GM18870 (cell line): ENCODE measurements around the gene KIRREL3.
A peak's percentile ranks its signal among the peaks of the same experiment; 100 is the strongest.

ENCODE experiments used
- ATAC-seq: cut with Tn5 transposase; IDR thresholded peaks from one replicate; pipeline ENCODE4 v1.9.1; 2021; ENCODE audit warnings: moderate library complexity; ENCODE audit not compliant: unreplicated experiment

The KIRREL3 gene

DNA sequence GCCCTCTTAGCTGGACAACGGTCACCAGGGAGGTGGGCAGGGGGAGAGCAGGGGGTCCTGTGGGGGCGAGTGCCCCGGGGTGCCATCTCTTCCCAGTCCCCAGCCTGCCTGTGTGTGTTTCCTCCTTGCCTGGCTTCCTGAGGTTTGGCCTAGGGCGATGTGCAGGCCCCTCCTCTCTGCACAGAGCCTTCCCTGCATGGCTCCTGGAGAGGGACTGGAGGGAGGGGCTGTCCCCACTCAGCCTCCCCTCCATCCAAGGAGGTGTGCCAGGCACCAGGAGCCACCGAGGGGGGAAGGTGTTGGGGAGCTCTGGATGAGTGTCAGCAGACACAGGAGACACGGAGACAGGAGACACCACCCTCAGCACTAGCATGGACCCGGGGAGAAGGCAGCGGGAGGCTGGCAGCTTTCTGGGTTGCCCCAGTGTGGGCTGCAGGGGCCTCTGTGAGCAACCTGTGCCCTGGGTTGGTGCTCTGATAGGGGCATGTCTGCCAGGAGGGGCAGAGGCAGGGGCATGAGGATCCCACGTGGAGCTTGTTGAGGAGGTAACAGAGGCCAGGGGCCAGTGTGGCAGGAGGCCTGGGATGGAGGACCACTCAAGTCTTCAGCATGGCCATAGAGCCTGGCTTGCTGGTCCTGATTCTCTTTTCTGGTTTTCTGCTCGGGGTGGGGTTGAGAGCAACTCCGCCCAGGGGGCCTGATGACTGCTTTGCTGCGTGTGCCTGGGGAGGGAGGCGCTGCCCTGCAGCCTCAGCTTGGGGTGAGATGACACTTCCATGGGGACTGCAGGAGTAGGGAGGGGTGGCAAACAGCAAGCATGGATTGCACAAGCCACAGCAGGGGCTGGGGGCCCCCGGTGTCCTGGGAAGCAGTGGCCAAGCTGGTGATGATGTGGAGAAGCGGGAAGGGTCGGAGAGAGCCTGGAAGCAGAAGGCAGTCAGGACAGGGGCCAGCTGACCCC lies 566.3 kb downstream of the KIRREL3 start:
- no peak for ATAC-seq

DNA sequence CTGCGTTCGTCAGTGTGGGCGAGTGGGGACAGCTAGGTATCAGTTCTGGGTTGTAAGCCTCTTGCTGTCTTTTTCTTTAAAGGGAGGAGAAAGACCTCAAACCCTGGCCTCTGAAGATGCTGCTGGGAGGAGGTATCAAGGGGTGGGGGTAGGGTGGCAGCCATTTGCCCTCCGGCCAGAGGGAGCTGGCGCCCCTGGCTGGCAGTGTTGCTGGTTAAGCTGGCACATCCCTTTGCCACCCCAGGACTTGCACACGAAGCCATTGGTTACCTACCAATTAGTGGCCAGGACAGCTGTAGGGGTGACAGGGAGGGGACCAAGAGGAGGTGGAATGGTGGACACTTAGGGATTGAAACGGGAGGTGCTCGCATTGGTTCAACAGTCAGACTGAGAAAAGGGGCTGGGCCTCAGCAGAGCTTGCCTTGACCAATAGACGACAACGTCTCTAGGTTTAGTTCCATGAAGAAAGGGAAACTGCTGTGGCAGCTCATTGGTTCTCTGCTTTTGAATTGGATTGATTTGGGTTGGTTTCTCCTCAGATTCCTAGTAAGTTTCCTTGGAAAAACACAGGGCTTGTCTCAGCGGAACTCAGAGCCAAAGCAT lies 567.2 kb downstream of the KIRREL3 start:
- no peak for ATAC-seq

DNA sequence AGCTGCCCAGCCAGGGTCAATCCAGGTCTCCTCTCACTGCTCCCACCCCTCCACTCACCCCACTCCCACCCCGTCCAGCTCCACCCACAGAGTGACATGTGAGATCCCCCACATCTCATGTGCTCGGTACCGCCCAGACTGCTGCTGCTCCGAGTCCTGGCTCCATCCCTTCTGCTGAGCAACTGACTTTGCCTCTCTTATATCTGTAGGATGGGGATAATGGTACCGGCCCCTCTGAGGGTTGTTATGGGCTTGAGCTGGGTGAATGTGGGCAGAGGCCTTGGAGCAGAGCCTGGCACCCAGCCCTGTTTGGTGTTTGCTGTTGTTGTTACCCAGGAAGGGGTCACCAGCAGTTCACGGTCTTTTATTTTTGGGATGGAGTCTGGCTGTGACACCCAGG lies 568.0 kb downstream of the KIRREL3 start:
- no peak for ATAC-seq

DNA sequence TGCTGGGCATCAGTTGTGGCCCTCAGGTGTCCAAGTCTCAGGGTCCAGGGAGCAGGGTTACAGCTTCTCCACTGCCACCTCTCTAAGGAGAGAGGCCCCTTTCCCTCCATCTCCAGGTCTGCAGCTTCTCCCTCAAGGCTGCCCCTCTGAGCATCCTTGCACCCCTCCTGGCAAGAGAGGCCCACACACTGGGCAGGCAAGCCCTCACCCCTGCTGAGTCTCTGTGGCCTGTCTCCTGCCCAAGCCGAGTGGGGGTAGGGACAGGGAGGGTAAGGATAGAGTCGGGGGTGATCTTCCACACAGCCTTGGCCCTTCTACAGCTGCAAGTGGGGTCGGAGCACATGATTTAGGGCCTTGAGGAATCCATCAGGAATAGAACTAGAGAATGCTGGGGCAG lies 568.5 kb downstream of the KIRREL3 start:
- ATAC-seq: no peak

DNA sequence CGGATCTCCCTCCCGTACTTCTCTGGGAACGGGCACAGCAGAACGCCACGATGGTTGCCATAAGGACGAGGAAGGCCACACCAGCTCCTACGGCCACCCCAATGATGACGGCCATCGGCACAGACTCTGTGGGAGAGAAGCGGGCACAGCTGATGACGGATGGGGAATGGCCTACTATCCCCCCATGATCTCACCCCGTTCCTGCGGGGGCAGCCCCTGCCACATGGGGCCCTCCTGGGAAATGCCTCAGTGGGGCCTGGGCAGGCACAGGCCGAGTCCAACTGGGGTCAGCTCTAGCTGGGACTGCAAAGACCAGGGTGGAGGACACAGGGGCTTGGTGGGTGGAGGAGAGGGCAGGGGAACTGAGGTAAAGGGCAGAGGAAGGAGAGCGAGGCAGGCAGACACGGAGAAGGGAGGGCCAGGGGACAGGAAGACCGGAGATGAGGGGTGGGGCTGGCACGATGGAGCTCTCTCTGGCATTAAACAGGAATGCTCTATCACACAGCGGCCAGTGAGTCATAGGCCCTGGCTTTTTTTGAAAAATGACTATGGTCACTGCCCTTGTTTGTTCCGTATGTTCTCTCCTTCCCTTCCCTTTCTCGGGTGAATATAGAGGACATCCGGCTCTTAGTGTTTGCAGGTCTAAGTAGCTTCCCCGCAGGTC lies 569.0 kb downstream of the KIRREL3 start:
- no peak for ATAC-seq

DNA sequence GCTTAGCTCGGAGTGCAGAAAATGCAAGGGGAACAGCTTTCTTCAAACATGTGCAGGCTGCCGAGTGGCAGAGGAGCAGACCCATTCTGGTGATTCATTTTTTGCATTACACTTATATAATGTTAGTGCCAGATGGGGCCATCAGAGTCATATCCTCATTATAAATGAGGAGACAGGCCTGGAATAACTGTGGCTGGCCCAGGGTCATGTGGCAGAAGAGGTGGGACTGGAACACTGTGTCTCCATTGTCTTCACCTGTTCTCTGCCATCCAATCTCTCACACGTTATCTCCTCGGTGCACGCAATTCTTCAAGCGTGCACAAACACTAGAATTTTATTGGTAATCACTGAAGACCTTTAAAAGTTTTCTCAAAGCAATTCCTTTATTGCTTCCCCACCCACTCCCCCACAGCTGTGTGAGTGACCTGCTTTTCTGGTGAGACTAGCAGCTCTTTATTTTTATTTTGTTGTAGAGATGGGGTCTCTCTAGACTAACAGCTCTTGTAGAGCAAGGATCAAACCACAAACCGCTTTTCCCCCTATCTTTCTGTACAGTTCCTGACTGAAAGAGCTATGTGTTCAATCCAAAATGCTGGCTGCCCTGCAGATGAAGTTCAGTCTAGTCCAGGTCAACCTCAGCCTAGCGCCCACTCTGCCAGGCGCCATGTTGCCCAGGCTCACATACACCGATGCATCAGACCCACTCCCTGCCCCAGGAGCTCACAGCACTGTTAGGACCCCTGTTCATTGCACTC lies 569.8 kb downstream of the KIRREL3 start:
- no peak for ATAC-seq

DNA sequence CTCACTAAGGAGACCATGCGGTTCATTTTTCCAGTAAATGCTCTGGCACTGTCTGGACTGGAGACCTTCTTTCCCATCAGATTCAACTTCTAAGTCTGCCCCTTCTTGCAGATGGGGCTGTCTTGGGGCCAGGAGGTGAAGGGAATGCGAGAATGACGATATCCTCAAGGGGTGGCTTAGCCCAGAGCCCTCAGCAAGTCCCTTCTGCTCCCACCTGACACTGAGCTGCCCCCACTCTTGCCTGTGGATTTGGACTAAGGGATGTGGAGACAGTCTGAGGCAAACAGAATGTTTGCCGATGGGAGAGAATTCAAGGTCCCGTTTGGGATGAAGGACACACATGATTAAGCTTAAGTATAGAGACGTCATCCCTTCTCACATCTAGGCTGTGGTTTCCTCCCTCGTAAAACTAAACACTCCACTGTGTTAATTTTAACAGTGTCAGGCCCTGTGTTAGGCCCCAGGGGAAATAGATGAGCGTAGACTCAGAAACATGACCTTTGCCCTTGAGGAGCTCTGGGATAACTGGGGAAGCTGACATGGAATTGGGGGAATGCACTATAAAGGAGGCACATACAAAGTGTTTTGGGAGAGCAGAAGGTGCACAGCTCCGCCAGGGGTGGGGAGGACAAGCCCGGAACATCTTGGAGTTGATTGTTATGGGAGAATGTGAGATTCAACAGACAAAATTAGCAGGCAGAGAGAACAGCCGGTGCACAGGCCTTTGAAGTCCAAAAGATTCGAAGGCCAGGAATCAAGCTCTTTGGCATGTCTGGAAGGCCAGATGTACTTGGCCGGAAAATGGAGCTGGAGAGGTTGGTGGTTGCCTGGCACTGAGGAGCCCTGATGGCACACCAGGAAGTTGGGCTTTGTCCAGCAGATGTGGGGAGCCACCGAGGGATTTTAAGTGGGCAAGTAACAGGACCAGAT lies 573.5 kb downstream of the KIRREL3 start:
- ATAC-seq: no peak

DNA sequence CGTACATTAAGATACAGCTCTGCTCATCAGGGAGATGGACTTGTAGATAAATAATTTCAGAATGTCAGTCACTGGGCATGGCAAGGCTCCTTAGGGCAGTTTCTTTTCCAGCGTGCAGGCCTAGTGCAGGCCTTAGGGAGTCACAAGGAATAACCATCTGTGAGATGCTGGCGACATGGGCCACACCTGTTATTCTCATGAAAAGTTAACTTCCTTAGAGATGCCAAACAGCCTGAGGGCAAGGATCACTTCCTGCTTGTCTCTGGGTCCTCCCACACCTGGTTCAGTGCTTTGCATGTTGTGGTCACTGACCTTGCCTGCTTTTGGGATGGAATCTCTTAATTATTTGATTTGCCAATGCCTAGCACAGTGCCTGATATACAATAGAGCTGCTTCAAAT lies 574.5 kb downstream of the KIRREL3 start:
- no peak for ATAC-seq

DNA sequence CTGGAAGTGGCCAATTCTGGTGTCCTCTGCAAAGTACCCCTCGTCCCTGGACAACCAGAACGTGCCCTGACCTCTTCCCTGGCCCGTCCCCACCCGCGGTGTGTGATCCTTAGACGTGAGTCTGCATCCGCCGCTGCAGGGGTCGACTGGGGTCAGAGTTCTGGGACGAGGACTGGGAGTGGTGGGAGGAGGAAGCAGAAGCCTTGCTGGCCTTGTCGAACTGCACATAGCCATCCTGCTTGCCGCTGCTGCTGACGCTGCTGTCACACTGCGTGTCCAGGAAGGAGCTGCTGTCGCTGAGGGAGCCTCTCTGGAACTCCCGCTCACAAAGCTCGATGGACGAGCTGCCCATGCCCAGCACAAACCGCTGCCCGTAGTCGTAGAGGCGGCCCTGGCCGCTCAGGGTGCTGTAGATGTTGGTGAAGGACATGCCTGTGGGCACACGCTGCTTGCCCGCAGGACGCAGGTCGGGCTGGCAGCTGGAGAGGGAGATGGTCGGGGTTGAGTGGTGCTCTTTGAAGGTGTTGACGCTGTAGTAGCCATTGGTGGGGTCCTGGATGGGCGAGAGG lies 576.0 kb downstream of the KIRREL3 start:
- ATAC-seq: no peak

DNA sequence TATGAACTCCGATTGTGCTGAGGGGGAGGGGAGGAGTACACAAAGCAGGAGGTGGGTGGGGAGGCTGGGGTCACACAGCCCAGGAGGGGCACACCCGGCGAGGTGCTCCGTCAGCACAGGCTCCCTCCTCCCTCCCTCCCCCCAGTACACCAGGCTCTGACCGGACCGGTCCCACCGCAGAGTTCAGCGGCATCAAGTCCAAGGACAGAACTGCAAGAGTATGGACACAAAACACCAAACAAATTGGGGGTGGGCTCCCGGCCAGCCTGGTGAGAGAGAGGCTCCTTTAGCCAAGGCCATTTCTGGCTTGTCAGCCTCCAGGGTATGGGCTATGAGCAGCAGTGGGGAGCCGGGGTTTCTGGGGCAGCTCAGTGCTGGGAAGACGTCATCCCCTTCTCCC lies 576.8 kb downstream of the KIRREL3 start:
- no peak for ATAC-seq

DNA sequence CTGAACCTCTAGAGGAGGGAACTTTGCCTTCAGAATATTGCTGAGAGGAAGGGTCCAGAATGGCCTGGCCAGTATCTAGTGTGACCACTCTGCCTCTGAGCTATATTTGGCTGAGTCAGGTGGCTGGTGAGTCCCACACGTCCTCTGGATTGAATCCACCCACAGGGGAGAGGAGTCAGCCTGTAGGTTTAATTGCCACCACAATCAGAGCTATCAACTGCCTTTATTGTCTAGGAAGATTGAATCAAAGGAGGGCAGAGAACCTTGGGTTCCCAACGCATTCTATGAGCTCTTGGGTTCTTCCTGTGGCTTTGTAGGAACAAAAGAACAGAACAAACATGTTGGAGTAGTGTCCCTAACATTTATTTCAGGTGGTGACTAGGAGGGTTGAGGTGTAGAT lies 577.4 kb downstream of the KIRREL3 start:
- ATAC-seq: no peak

DNA sequence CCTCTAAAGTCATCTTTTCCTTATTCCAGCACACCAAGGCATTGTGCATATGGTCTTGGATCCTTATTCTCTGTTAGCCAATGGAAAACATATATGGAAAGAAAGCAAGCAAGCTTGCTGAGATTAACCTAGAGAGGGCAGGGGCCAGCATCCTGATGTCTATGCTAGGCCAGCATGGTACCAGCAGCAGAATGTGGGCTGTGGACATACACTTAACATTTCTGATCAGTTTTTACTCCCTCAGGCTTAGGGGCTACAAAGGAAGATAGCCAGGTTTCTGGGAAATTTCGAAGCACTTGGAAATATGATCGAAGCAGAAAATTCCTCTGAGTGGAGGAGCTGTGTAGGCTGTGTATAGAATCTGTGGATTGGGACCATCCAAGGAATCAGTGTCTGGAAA lies 578.1 kb downstream of the KIRREL3 start:
- ATAC-seq: no peak

DNA sequence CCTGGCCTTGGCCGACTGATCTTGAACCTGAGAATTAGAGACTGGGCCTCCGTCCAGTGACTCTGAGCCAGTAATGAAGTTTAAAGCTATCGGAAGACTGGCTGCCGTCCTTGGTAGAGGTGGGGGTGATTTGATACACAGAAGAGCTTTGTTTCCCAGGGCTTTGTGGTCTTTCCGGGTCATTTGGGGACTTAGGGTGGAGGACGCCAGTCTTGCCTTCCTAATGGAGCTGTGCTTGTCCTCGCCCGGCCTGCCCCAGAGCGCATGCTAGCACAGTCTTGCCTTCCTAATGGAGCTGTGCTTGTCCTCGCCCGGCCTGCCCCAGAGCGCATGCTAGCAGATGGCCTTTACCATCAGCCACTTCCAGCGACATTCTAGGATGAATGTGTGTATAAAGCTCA lies 579.3 kb downstream of the KIRREL3 start:
- no peak for ATAC-seq

DNA sequence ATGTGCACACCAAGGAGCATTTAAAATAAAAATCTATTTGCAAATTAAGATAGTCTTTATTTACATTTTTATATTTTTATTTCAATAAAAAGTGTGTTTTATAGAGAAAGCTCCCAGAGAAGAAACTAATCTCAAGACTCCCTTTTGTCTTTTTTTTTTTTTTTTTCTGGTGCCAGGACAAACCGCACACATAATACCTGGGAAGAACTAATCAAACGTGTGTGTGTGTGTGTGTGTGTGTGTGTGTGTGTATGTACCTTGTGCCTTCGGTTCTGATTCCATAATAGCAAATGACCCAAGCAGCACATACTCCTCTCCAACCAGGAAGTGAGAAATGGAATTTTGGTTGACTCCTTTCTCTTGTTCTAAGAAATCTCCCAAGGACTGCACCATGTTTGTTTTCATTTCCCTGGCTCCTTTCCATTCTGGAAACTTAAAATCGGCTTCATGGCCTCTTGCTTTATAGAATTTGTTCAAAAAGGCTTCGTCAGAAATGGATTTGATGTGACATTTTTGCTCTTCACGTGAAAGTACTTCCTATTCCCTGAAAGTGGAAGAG lies 579.8 kb downstream of the KIRREL3 start:
- no peak for ATAC-seq

DNA sequence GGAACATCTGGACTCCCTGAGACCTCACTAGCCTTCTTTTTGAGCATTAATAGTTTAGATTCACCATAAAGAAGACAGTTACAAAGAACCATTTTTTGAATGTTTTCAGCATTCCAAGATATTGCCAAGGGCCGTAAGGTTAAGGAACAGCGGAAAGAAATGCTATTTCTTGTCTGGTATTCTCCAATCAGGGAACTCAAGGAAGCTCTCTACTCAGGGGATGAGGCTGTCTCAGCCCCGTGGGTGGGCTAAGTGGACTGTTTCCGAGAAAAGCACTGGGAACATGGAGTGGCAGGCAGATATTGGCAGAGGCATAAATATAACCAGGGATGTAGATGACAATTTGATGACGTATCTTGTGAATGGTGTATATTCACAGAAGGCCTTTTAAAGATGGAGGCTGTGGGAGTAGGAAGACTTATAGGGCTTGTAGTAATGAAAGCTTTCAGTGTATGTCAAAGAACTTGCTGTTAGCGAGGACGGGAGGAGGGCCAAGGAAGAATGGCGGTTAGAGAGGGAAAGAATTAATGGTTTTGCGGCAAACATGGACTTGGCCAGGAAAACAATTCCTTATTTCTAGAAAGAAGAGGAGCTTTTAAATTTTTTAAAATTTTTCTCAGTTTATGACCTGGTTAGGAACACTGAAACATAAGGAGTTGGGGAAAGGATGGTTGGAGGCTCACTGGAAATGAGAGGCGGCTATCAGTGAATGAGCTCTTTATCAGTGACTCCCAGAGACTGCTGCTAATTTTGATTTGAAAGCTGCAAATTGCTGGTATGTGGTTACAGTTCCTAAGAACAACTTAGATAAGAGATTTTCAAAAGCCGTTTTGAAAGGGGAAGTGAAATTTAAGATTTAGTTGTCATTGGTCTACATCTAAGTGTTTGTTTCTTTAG lies 580.5 kb downstream of the KIRREL3 start:
- ATAC-seq: peak; percentile 83

DNA sequence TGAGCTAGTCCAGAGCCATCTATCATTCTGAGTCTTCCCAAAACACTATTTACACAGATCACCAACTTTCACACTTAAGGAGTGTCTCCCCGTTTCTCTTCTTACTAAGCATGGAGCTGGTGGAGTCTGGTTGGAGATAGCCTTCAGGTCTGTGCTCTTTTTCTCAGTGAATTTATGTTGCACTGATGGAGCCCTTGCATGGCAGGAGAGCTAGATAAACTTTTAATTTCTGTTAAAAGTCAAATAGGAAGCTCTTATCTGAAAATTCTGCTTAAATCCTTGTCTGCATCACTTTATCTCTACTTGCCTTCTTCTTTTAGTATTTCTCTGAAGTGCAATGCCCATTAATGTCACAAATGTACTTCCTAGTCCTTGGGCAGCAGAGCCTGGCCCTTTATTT lies 581.7 kb downstream of the KIRREL3 start:
- ATAC-seq: no peak

DNA sequence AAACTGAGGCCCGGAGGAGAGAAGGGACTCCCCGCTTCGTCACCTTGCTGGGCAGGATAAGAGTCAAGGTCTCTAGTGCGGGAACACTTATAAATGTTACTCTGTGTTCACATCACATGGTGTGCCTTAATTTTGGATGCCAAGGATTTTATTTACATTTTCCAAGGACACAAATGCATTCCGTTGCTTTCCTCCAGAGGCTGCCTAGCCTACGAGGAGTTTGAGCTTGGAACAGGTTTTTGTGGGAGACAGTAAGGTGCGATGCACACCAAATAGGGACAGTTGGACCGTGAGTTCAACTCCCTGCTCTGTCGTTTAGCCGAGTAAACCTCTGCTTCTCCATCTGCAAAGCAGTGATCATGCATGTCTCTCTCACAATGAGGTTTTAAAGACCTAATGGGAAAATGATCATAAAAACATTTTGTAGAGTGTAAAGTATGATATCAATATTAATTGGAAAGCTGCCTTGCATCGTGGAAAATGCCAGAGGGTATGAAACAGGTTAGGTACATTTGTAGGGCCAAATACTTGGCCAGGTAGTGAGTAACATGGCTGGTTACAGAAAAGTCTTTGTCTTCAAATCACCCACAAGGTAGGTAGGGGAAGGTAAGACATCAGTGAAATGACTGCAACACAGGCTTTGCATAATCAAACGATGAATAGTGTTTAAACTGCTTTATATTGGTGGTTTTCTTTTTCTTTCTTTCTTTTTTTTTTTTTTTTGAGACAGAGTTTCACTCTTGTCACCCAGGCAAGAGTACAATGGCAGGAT lies 583.3 kb downstream of the KIRREL3 start:
- no peak for ATAC-seq
